ENCODE measurements around the gene BIRC5. TPM values are rescaled to one million over a fixed set of nuclear protein-coding genes. Genes with fewer than 3 reads are reported as not detected.

BIRC5 gene
- total RNA-seq, 4 donors from 2014 or later, result 0.27 to 1.6 TPM; not detected in 2

- Histone ChIP-seq H3K36me3 (no peaks in the 10 kb centered on the region), H3K27me3 (peaks cover 8% of the 10 kb centered on the region), H3K4me1 (peaks cover 0 to 46% (median 2%) of the 10 kb centered on the region in 3 donors), H3K4me3 (no peak overlapping the region), H3K9me3 (no peaks in the 10 kb centered on the region), H3K27ac (peak overlapping the region in 2 of 4 donors; percentile 10 to 67)
- WGBS, 2 donors (ENCODE audit: low coverage in 1 of 2), result 83% methylated on average over 1 of the region's 14 CpGs
- ATAC-seq, result no peak
- TF ChIP-seq CTCF (IDR thresholded peaks at IDR 0.05), result no peak
Observed at GRCh38 chr17:78255953-78256706, 42.1 kb downstream of the BIRC5 start.

- Histone ChIP-seq H3K4me3 (no peak overlapping the region), H3K9me3 (no peaks in the 10 kb centered on the region), H3K27me3 (peaks cover 8% of the 10 kb centered on the region), H3K4me1 (peaks cover 0 to 38% (median 0%) of the 10 kb centered on the region in 3 donors), H3K36me3 (no peaks in the 10 kb centered on the region), H3K27ac (peak overlapping the region in 3 of 4 donors; percentile 10 to 67 (median 56))
- no peak for ATAC-seq
- no peak for TF ChIP-seq POLR2A (IDR thresholded peaks at IDR 0.05)
- TF ChIP-seq POLR2AphosphoS5 (IDR thresholded peaks at IDR 0.05), result no peak
- no peak for TF ChIP-seq EP300 (IDR thresholded peaks at IDR 0.05)
- TF ChIP-seq CTCF (IDR thresholded peaks at IDR 0.05), result no peak
- WGBS, 2 donors (ENCODE audit: low coverage in 1 of 2), result 60 to 80% methylated on average over 1 to 5 of the region's 18 CpGs
Observed at GRCh38 chr17:78256707-78257591, 42.9 kb downstream of the BIRC5 start.

- no peaks in the 10 kb centered on the region for H3K9me3 ChIP-seq
- TF ChIP-seq EP300 (IDR thresholded peaks at IDR 0.05), result no peak
- no peak for TF ChIP-seq POLR2A (IDR thresholded peaks at IDR 0.05)
- TF ChIP-seq CTCF (IDR thresholded peaks at IDR 0.05), result no peak
- TF ChIP-seq POLR2AphosphoS5 (IDR thresholded peaks at IDR 0.05), result no peak
- H3K4me3 ChIP-seq, result no peak overlapping the region
- H3K4me1 ChIP-seq, result peaks cover 0 to 33% (median 0%) of the 10 kb centered on the region in 3 donors
- ATAC-seq, result no peak
- peak overlapping the region in 3 of 4 donors; percentile 56 to 69 (median 67) for H3K27ac ChIP-seq
- H3K36me3 ChIP-seq, result no peaks in the 10 kb centered on the region
- H3K27me3 ChIP-seq, result peaks cover 8% of the 10 kb centered on the region
- WGBS, 2 donors (ENCODE audit: low coverage in 1 of 2), result 57 to 77% methylated on average over 8 to 13 of the region's 16 CpGs
Observed at GRCh38 chr17:78257810-78258322, 43.8 kb downstream of the BIRC5 start.

GRCh38 chr17:78258323-78259191 lies 44.5 kb downstream of the BIRC5 start:
- no peak for TF ChIP-seq CTCF (IDR thresholded peaks at IDR 0.05)
- no peak for TF ChIP-seq POLR2A (IDR thresholded peaks at IDR 0.05)
- TF ChIP-seq EP300 (IDR thresholded peaks at IDR 0.05), result no peak
- ATAC-seq, result no peak
- H3K4me3 ChIP-seq, result no peak overlapping the region
- peaks cover 0 to 29% (median 0%) of the 10 kb centered on the region in 3 donors for H3K4me1 ChIP-seq
- H3K9me3 ChIP-seq, result no peaks in the 10 kb centered on the region
- 40% methylated on average over 1 of the region's 23 CpGs; no CpG with 5 or more reads in 1 of the 2 donors for WGBS, 2 donors (ENCODE audit: low coverage in 1 of 2)
- peaks cover 8% of the 10 kb centered on the region for H3K27me3 ChIP-seq
- peak overlapping the region in 3 of 4 donors; percentile 56 to 69 (median 67) for H3K27ac ChIP-seq
- H3K36me3 ChIP-seq, result no peaks in the 10 kb centered on the region

All from gastroesophageal sphincter (tissue), 4 donors.